Neutrophil (primary cell): Measurements from ENCODE around the gene FHOD3.

Source experiments
- H3K27ac ChIP-seq: fragments of 200-600 bp; sonication (generic); 2 replicates; pipeline ENCODE4 v1.5.1; 2016; ENCODE audit warnings: mild to moderate bottlenecking, moderate library complexity
- H3K27me3 ChIP-seq: fragments of 200-600 bp; sonication (generic); 2 replicates; pipeline ENCODE4 v1.6.0; 2016; ENCODE audit warnings: mild to moderate bottlenecking
- H3K36me3 ChIP-seq: fragments of 200-600 bp; sonication (generic); 2 replicates; pipeline ENCODE4 v1.5.1; 2017
- H3K4me1 ChIP-seq, 2 experiments: fragments of 200-600 bp in 1 of 2; sonication (generic) in 1 of 2; 1 replicate in 1 of 2; 2 replicates in 1 of 2; pipeline versions ENCODE4 v1.5.1 to v1.6.1; 2013 to 2016; ENCODE audit warnings: low read depth in 1 of 2, low read length in 1 of 2, mild to moderate bottlenecking in 1 of 2, moderate library complexity in 1 of 2; ENCODE audit not compliant: control insufficient read depth in 1 of 2, insufficient read depth in 1 of 2
- H3K4me3 ChIP-seq, 2 experiments: fragments of 200-600 bp in 1 of 2; sonication (generic) in 1 of 2; 1 replicate in 1 of 2; 2 replicates in 1 of 2; pipeline ENCODE4 v1.5.1; 2013 to 2016; ENCODE audit warnings: low read depth in 1 of 2, low read length in 1 of 2, mild to moderate bottlenecking in 1 of 2, moderate library complexity in 1 of 2
- H3K9me3 ChIP-seq: fragments of 200-600 bp; sonication (generic); 2 replicates; pipeline ENCODE4 v1.5.1; 2016
- TF ChIP-seq, protein P1 (sequence below): fragments of 200-600 bp; sonication (generic); IDR thresholded peaks from 2 replicates; pipeline ENCODE4 v1.5.1; 2016; ENCODE audit warnings: antibody characterized with exemption

FHOD3 gene

DNA sequence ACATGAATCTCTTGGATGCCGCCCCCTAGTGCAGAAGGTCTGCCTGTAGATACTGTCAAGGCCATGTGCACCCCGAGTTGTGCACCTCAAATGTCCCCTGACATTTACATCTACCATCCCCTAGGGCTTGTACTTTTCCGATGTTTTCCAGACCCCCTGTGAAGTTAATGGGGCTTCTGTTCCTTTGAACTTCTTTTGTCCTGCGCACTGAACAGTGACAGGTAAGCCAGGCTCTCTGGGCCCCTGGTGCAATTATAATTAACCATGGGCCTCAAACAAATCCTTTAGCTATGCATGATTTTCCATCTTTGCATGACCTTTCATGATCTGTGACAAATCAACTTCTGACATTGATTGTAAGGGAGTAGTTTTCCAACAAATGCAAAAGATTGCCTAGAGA is 158.4 kb downstream of the FHOD3 start:
- no peaks in the 10 kb centered on the region for H3K27me3 ChIP-seq
- no peaks in the 10 kb centered on the region for H3K9me3 ChIP-seq
- H3K4me3 ChIP-seq = no peak overlapping the region
- H3K36me3 ChIP-seq = no peaks in the 10 kb centered on the region
- TF ChIP-seq, protein P1, sequence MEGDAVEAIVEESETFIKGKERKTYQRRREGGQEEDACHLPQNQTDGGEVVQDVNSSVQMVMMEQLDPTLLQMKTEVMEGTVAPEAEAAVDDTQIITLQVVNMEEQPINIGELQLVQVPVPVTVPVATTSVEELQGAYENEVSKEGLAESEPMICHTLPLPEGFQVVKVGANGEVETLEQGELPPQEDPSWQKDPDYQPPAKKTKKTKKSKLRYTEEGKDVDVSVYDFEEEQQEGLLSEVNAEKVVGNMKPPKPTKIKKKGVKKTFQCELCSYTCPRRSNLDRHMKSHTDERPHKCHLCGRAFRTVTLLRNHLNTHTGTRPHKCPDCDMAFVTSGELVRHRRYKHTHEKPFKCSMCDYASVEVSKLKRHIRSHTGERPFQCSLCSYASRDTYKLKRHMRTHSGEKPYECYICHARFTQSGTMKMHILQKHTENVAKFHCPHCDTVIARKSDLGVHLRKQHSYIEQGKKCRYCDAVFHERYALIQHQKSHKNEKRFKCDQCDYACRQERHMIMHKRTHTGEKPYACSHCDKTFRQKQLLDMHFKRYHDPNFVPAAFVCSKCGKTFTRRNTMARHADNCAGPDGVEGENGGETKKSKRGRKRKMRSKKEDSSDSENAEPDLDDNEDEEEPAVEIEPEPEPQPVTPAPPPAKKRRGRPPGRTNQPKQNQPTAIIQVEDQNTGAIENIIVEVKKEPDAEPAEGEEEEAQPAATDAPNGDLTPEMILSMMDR = no peak
- H3K4me1 ChIP-seq = no peaks in the 10 kb centered on the region
- no peak overlapping the region for H3K27ac ChIP-seq

DNA sequence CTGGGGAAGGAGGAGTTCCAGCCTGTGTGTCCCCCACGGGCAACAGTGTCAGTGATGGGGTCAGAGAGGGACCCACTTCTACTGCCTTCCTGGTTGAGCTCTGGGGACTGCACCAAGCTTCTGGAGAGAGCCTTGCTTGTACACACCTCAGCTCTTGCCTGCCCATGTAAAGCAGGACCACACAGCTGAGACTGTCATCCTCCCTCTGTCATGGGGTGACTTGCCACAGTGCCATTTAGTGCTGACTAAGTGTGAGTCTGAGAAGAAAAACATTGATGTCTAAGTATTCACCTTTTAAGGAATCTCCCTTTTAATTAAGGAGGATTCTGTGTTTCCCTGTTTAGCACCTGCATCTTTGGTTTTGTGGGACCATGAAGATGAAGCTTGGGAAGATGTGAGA is 159.1 kb downstream of the FHOD3 start:
- H3K9me3 ChIP-seq = no peaks in the 10 kb centered on the region
- H3K27ac ChIP-seq = no peak overlapping the region
- H3K36me3 ChIP-seq = no peaks in the 10 kb centered on the region
- TF ChIP-seq, protein P1 = no peak
- no peaks in the 10 kb centered on the region for H3K27me3 ChIP-seq
- H3K4me1 ChIP-seq = no peaks in the 10 kb centered on the region
- no peak overlapping the region for H3K4me3 ChIP-seq

DNA sequence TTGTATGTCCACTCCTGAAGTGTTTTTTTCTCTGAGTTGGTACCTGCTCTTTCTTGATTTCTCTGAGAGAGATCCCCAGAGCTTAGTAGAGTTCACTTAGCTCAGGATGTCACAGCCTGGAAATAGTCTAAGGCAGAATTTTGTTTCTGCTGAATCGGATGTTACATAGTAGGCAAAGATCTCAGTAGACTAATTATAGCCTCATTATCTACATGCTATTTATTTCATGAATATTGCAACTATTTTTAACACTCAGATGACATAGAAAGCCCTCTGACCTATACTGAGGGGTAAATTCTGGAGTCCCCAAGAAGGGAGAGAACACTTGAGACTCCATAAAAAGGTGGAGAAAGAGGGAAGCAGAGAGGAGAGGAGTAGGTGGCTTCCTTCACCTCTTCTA is 160.2 kb downstream of the FHOD3 start:
- no peaks in the 10 kb centered on the region for H3K27me3 ChIP-seq
- H3K4me1 ChIP-seq = no peaks in the 10 kb centered on the region
- TF ChIP-seq, protein P1 = no peak
- no peak overlapping the region for H3K4me3 ChIP-seq
- H3K9me3 ChIP-seq = no peaks in the 10 kb centered on the region
- H3K36me3 ChIP-seq = no peaks in the 10 kb centered on the region
- no peak overlapping the region for H3K27ac ChIP-seq

DNA sequence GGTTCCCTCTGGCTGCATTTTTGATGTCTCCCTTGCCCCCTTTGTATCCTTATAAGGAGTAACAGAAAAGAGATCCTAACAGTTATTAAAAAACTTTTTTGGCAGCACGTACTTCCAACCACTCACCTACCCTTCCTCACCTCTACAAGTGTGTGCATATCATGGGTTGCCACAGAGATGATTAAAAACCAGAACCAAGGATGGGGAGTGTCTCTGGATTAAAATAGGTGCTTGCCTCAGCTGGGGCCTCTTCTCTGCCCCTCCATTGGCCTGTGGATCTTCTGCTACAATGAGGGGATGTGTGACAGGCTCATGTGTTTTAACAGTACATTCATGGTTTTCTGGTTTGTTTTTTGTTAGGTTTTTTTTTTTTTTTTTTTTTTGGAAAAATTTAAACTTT is 160.8 kb downstream of the FHOD3 start:
- H3K4me1 ChIP-seq = no peaks in the 10 kb centered on the region
- H3K27me3 ChIP-seq = no peaks in the 10 kb centered on the region
- no peaks in the 10 kb centered on the region for H3K9me3 ChIP-seq
- no peak overlapping the region for H3K4me3 ChIP-seq
- TF ChIP-seq, protein P1 = no peak
- H3K36me3 ChIP-seq = no peaks in the 10 kb centered on the region
- no peak overlapping the region for H3K27ac ChIP-seq

DNA sequence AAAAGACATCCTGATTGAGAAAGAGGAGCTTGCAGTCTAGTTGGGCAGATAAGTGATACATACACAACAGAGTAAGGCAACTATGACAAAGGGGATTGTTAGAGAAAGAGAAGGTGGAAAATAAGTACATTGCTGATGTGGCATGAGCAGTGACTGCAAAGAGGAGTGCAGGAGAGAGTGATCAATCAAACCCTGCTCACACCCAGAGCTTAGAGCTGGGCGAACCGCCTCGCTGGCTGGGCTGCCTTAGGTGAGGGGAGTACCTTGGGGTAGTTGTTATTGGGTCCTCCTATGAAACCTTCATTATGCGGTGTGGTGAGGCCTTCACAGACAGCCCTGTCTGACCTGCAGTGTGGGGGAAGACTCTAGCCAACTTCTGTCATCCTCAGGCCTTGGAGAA is 161.7 kb downstream of the FHOD3 start:
- H3K4me3 ChIP-seq = no peak overlapping the region
- TF ChIP-seq, protein P1 = no peak
- no peaks in the 10 kb centered on the region for H3K4me1 ChIP-seq
- no peaks in the 10 kb centered on the region for H3K9me3 ChIP-seq
- H3K27me3 ChIP-seq = no peaks in the 10 kb centered on the region
- no peaks in the 10 kb centered on the region for H3K36me3 ChIP-seq
- H3K27ac ChIP-seq = no peak overlapping the region

DNA sequence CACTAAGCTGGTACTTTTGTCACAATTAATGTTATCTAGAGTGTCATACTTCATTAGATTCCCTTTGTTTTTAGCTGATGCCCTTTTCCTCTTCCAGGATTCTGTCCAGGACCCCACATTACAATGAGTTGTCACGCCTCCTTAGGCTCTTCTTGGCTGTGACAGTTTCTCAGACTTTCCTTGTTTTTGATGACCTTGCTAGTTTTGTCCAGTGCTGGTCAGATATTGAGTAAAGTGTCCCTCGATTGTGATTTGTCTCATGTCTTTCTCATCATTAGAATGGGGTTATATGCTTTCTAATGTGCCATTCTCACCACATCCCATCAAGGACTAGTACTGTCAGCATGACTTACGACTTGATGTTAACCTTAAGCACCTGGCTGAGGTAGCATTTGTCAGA is 162.3 kb downstream of the FHOD3 start:
- H3K4me1 ChIP-seq = no peaks in the 10 kb centered on the region
- no peaks in the 10 kb centered on the region for H3K36me3 ChIP-seq
- no peaks in the 10 kb centered on the region for H3K27me3 ChIP-seq
- TF ChIP-seq, protein P1 = no peak
- no peak overlapping the region for H3K4me3 ChIP-seq
- H3K9me3 ChIP-seq = no peaks in the 10 kb centered on the region
- H3K27ac ChIP-seq = no peak overlapping the region
